Breast epithelium (tissue), 3 donors: ENCODE data around the gene MARCKSL1.

Experiments used
- CTCF ChIP-seq, 3 donors: fragments of 450-650 bp; IDR thresholded peaks; one replicate each; pipeline ENCODE4 v1.5.1; 2016 to 2017; ENCODE audit warnings: antibody characterized with exemption in 3 of 3, mild to moderate bottlenecking in 3 of 3, moderate library complexity in 3 of 3
- POLR2A ChIP-seq: fragments of 450-650 bp; IDR thresholded peaks from one replicate; pipeline ENCODE4 v1.6.1; 2016; ENCODE audit warnings: antibody characterized with exemption, mild to moderate bottlenecking, moderate library complexity
- POLR2AphosphoS5 ChIP-seq, 3 donors: sonication (generic); formaldehyde crosslinking; IDR thresholded peaks; one replicate each; pipeline ENCODE4 v1.6.1; 2017; ENCODE audit warnings: antibody characterized with exemption in 3 of 3

GRCh38 chr1:32372149-32372756 is 36.2 kb upstream of the MARCKSL1 start:
- TF ChIP-seq POLR2AphosphoS5 (IDR thresholded peaks at IDR 0.05) (no peak), POLR2A (no peak), CTCF (IDR thresholded peaks at IDR 0.05) (no peak)
